ENCODE results near the gene THSD7A.

Gene THSD7A

GRCh38 chr7:11327633-11328032 is 504.4 kb downstream of the THSD7A start:
- DNase-seq (ENCODE audit: low spot score) = no peak
- in situ Hi-C loops (cut with MboI; ENCODE audit: low sequenced_read_pairs, unreplicated experiment) = no loop called here
- no peak for TF ChIP-seq CTCF (IDR thresholded peaks at IDR 0.05; ENCODE audit: borderline replicate concordance, control extremely low read depth, extremely low read depth, insufficient read depth, missing control alignments)

Measured in GM13976 (cell line).